GM21737 (cell line): Measurements from ENCODE around the gene CEP72.

Source experiments
- ATAC-seq: cut with Tn5 transposase; IDR thresholded peaks from one replicate; pipeline ENCODE4 v1.9.1; 2021; ENCODE audit warnings: mild to moderate bottlenecking, moderate library complexity; ENCODE audit not compliant: unreplicated experiment

The CEP72 gene

GRCh38 chr5:652773-653350, 40.7 kb downstream of the CEP72 start:
- ATAC-seq = no peak

GRCh38 chr5:654071-654778, 42.1 kb downstream of the CEP72 start:
- no peak for ATAC-seq

GRCh38 chr5:655406-655805, 43.3 kb downstream of the CEP72 start:
- ATAC-seq = no peak

GRCh38 chr5:657570-657969, 45.4 kb downstream of the CEP72 start:
- no peak for ATAC-seq

- no peak for ATAC-seq
These were observed 46.0 kb downstream of the CEP72 start for GRCh38 chr5:658103-658502.

GRCh38 chr5:659496-660263, 47.5 kb downstream of the CEP72 start:
- no peak for ATAC-seq

- no peak for ATAC-seq
These were observed 48.4 kb downstream of the CEP72 start for GRCh38 chr5:660491-661030.

- ATAC-seq = no peak
These were observed 50.0 kb downstream of the CEP72 start for GRCh38 chr5:661891-662750.

GRCh38 chr5:662751-663435, 50.8 kb downstream of the CEP72 start:
- no peak for ATAC-seq

- ATAC-seq = no peak
These were observed 51.5 kb downstream of the CEP72 start for GRCh38 chr5:663436-664342.

GRCh38 chr5:664343-664993, 52.3 kb downstream of the CEP72 start:
- no peak for ATAC-seq

- ATAC-seq = no peak
These were observed 52.8 kb downstream of the CEP72 start for GRCh38 chr5:664994-665360.

- ATAC-seq = no peak
These were observed 53.4 kb downstream of the CEP72 start for GRCh38 chr5:665541-665955.

GRCh38 chr5:665956-666711, 54.0 kb downstream of the CEP72 start:
- no peak for ATAC-seq

GRCh38 chr5:666816-667498, 54.8 kb downstream of the CEP72 start:
- ATAC-seq = no peak

GRCh38 chr5:668283-668995, 56.3 kb downstream of the CEP72 start:
- ATAC-seq = no peak
